NCI-H2081 (cell line): ENCODE measurements around the gene CFAP20.
"Not testable (repeated sequence)": the region's sequence is repeated elsewhere in the genome, so short reads cannot be mapped to it uniquely, and the experiment has no call there.

ENCODE experiments used
- DNase-seq, 2 experiments: peaks; one replicate each; lab custom pipeline; 2025; lab: John Stamatoyannopoulos, UW

Gene CFAP20

DNA sequence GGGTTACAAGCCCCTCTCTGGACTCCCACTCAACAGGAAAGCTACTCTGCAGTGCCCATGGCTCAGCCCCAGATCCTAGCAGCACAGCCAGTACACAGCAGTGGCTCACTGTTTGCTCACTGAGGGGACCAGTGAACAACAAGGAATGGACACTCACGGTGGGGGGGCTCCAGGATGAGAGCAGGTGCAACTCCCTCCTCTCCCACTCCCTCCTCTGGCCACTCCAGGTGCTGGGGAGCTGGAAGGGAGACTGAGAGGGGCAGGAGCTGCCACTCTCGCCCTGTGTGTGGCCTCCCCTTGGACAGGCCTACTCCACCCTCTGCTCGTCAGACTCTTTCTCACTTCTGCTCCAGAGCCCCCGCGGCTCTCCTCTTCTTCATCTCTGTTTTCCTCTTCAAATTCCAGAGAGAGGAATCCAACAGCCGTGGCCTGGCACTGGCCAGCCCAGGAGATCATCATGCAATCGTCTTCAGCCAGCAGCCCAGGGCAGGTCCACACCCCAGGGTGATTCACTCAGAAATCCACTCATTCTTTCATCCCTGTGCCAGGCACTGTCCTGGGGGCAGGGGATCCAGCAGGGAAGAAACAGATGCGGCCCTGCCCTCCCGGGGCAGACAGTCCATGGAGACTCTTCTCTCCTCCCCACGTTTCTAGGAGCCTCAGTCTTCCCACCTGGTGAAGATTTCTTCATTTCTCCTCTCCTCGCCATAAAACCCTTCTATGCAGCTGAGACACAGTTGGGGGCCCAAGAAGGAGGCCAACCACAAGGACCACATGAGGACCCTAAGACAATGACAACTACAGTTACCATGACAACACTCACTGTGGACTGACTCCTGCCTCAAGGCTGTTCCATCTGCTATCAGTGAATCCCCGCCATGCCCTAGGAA lies 30.7 kb downstream of the CFAP20 start:
- DNase-seq: no peak

DNA sequence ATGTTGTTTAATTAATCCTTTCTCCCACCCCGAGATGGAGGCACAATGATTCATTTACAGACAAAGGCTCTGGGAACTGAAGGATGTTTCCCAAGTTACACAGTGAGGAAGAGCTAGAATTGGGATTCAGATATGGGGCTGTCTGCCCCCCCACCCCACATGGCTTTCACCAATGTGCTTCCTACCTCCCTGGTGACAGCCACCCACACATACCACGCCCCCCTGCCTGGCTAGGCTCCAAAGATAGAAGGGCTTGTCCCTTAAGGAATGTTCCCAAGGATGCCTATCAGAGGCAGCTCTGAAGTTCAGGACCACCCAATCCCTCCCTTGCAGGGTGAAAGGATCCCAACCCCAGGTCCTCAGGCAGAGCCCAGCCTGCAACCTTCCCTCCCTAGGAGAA lies 32.9 kb downstream of the CFAP20 start:
- DNase-seq: no peak

DNA sequence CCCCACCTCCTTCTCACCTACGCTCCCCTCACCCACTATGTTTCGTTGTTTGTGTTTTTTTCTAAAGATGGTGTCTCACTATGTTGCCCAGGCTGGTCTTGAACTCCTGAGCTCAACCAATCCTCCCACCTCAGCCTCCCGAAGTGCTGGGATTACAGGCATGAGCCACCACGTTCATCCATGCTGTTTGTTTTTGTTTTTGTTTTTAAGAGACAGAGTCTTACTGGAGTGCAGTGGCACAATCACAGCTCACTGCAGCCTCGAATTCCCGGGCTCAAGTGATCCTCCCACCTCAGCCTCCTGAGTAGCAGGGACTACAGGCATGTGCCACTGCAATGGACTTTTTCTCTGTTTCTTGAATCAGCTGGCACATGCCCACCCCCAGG lies 33.6 kb downstream of the CFAP20 start:
- DNase-seq: not testable (repeated sequence)

DNA sequence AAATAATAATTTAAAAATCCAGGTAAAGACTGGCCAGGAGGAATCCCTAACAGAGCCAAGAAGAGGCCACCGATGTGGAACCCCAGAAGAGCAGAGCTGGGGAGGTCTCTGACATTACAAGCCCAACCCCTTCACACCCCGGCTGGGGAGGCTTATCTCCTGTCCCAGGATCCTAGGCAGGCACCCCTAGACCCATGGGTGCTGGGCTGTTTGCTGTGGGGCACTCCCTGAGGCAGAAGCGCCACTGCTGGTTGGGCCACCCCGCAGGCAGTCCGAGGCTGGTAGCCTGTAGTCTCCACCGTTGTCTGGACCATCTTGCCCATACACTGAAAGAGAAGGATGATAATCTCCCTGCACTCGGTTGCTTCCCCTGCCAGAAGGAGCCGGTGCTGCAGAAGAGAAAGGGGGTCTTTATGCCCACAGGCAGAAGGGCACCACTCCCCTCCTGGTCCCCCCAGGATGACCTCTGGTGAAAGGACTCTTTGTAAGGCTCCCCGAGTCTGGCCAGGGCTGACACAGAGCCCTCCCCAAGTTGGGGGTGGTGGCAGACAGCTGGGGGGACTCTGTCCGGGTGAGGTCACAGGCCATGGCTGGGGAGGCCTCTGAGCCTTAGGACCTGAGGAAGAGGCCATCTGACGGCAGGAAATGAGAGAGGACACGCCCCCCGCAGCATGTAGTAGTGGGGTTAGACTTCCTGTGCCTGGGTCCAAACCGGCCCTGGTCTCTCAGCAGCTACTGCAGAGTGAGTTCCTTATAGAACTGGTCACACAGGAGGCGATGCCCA lies 34.2 kb downstream of the CFAP20 start:
- no peak for DNase-seq

DNA sequence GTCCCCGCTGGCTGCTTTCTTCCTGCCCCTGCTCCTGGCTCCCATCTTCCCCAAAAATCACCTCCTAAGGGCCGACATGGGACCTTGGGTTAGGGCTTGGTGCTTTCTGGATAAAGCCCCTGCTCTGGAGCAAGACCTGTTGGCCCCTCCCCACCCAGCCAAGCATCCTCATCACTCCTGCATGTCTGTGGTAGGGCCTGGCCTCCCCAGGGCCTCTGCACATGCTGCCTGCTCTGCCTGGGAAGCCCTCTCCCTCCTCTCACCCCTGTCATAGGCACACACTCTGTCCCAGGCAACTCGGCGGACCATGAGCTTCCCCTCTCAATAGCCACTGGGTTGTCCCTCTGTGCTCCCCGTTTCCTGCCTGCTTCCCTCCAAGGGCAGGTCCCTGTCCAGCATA lies 35.2 kb downstream of the CFAP20 start:
- no peak for DNase-seq

DNA sequence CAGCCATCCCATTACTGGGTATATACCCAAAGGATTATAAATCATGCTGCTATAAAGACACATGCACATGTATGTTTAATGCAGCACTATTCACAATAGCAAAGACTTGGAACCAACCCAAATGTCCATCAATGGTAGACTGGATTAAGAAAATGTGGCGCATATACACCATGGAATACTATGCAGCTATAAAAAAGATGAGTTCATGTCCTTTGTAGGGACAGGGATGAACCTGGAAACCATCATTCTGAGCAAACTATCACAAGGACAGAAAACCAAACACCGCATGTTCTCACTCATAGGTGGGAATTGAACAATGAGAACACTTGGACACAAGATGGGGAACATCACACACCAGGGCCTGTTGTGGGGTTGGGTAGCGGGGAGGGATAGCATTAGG lies 38.8 kb downstream of the CFAP20 start:
- not testable (repeated sequence) for DNase-seq

DNA sequence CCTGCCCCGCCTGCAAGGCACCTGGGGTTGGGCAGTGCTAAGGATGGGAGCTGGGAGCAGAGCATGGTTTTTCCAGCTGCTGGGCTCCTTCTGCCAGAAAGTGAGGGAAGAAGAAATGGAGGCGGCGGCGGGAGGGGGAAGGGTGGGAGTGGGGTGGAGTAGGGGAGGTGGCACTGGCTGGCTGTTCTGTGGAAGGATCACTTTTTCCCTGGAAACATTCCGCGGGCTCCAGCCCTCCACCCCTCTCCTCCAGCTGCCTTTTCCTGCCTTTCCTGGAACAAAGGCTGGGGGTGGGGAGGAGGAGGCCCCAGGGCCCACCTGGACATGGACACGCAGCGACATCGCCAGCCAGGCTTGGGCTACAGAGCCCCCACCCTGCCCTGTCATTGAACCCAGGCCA lies 41.1 kb downstream of the CFAP20 start:
- DNase-seq: no peak

DNA sequence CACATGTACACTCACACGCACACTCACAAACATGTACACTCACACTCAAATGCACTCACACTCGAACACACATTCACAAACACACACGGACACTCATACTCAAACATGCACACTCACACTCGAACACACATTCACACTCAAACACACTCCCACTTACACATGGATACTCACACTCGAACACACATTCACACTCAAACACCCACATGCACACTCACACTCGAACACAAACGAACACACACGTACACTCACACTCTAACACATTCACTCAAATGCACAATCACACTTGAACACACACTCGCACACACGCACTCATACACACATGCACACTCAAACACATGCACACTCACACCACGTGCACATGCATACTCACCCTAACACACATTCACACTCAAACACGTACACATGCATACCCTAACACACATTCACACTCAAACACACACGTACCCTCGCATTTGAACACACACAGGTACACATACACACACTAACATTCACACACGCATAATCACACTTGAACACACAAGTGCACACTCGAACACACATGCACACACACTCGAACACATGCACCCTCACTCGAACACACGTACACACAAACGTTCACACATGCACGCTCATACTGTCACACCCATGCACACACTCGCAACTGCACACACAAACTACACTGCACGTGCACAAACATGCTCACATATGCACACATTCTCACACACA lies 41.8 kb downstream of the CFAP20 start:
- DNase-seq: no peak

DNA sequence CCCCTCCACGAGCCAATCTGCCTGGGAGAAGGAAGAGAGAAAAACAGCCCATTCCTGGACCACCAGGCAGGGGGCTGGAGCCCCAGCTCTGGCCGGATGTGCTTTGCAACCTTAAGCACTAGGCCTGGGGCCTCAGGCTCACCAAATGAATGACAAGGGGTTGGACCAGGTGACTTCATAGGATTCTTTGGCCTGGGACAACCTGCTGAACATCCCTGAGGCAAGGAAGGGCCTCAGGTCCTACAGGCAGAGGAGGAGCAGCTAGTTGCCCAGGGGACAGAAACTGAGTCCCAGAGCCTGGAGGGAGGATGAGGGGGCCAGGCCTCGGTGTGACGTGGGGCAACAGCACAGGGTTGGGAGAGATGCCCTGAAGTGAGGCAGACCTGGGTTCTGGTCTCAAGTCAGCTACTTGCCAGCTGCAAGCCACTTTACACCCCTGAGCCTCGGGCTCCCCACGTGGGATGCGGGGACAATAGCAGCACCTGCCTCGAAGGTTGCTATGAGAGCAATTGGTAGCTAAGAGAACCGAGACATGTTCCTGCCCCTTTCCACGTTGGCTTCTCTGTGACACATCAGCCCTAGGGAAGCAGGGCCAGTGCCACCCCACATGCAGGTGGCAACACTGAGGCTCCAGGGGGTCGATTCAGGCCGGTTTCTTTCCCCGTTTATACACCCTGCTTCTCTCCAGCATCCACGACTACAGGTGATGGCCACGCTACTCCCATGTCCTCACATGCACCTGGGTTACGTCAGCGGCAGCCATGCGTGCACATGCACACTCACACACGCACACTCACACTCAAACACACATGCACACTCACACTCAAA lies 42.6 kb downstream of the CFAP20 start:
- DNase-seq: peak; percentile 34 to 78

DNA sequence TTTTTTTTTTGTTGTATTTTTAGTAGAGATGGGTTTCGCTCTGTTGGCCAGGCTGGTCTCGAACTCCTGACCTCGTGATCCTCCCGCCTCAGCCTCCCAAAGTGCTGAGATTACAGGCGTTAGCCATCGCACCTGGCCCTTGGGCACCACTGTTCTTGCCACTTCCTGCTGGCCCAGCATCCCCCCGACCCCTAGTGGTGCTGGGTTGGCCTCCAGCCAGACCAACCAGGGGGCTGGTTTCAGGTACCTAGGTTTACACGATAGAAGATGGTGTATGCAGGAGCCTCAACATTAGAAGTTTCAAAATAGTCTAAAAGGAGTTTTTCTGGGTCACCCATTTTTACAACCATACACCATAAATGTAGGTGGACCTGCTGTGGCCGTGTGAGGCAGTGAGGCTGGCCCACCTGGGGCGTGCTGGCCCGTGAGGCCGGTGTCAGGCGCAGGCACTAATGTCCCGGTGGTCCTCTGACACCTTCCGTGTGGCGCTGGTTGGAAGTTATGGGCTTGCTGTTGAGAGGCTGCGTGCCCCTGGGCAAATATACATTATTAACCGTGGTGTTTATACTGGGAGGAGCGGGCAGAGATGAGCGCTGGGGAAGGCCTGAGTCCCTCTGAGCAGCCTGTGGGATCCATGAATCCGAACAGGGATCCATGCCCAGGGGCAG lies 43.5 kb downstream of the CFAP20 start:
- DNase-seq: peak in 1 of 2 experiments; percentile 4

DNA sequence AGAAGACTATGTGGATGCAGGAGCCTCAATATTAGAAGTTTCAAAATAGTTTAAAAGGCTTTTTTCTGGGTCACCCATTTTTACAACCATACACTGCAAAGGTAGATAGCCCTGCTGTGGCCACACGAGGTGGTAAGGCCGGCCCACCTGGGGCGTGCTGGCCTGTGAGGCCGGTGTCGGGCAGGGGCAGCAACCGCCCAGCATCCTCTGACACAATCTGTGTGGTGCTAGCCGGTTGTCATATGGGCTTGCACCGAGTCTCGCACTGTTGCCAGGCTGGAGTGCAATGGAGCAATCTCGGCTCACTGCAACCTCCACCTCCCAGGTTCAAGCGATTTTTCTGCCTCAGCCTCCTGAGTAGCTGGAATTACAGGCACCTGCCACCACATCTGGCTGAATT lies 44.0 kb downstream of the CFAP20 start:
- DNase-seq: no peak

DNA sequence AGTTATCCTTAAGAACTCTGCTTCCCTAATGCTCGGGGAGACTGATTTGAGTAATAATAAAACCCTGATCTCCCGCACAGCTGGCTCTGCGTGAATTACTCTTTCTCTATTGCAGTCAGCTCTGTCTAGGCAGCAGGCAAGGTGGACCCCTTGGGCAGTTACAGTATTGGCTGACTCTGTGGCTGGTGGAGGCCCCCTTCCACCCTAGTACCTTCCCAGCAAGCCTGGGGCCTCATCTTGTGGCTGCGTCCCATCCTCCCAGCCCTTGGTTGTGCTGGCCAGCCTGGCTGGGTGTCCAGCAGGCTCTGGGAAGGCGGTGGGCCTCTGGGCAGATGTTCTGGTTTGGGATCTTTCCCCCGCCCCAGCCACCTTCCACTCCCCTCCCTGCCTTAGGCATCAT lies 44.5 kb downstream of the CFAP20 start:
- DNase-seq: no peak

DNA sequence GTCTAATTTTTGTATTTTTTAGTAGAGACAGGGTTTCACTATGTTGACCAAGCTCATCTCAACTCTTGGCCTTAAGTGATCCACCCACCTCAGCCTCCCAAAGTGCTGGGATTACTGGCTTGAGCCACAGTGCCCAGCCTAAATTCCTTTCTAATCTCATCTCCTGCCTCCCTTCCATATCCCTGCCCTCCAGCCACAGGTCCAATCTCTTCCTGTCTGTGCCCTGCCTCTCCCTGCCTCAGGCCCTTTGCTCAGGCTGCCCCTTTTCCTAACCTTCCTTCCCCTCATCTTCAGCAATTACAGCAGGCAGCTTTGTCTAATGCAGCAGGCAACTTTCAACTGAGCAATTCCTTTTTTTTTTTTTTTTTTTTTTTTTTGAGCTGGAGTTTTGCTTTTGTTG lies 46.8 kb downstream of the CFAP20 start:
- DNase-seq: no peak

DNA sequence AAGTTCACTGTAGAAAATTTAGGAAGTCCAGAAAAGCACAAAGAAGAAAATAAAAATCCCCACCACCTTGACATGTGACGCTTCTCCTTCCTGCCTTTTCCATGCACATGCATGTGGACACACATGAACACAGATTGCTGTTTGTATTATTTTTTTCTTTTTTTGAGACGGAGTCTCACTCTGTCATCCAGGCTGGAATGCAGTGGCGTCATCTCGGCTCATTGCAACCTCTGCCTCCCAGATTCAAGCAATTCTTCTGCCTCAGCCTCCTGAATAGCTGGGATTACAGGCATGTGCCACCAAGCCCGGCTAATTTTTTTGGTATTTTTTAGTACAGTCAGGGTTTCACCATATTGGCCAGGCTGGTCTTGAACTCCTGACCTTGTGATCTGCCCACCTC lies 48.5 kb downstream of the CFAP20 start:
- not testable (repeated sequence) for DNase-seq

DNA sequence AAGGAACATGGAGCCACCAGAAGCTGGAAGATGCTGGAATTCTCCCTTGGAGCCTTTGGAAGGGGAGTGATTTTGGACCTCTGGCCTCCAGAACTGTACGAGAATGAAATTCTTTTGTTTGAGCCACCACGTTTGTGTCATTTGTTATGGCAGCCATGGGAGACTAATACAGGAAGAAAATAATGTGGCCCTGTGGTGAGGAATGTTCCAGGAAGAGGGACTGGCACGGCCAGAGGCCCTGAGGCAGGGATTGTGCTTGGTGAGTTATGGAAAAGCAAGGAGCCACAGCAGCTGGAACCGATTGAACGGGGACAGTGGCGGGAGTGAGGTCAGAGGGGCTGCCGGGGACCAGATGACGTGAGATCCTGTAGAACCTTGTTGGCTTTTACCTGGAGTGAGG lies 51.4 kb downstream of the CFAP20 start:
- DNase-seq: no peak

DNA sequence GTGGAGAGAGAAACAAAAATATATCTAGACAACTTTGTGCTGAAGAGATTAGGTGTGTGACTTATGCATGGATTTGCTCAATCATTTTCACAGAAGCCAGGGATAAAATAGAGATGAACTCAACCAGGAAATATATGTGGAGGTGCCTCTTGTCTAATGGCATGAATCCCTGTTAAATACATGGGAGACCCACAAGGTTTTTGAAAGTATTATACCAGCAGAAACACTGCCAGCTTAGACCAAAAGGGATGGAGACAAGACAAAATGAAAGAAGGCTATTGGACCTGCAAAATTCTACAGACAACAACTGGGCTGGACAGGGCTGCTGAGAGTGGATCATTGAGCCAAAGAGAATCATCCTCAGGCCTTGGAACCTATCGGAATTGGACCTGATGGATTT lies 52.7 kb downstream of the CFAP20 start:
- no peak for DNase-seq

DNA sequence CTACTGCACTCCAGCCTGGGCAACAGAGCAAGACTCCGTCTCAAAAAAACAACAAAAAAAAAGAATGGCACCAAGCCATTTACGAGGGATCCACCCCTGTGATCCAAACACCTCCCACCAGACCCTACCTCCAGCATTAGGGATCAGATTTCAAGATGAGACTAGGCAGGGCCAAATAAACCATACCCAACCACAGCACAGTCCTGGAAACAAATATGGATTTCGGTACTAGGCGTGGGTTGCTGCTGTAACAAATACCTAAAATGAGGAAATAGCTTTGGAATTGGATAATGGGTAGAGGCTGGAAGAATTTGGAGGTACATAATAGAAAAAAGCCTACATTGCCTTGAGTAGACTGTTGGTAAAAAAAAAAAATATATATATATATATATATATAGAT lies 54.5 kb downstream of the CFAP20 start:
- DNase-seq: no peak

DNA sequence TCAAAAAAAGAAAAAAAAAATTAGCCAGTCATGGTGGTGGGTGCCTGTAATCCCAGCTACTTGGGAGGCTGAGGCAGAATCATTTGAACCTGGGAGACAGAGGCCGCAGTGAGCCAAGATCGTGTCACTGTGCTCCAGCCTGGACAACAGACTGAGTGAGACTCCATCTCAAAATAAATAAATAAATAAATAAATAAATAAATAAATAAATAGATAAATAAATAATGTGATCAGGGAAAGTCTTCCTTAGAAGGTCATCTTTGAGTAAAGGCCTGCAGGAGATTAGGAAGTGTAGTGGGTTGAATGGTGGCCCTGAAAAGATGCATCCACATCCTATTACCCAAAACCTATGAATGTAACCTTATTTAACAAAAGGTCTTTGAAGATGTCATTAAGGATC lies 56.1 kb downstream of the CFAP20 start:
- DNase-seq: not testable (repeated sequence)

DNA sequence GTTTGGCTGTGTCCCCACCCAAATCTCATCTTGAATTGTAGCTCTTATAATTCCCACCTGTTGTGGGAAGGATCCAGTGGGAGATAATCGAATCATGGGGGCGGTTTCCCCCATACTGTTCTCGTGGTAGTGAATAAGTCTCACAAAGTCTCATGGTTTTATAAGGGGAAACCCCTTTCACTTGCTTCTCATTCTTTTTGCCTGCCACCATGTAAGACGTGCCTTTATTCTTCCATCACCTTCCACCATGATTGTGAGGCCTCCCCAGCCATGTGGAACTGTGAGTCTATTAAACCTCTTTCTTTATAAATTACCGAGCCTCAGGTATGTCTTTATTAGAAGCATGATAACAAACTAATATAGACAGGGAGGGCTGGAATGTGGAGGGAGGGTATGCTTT lies 57.0 kb downstream of the CFAP20 start:
- DNase-seq: not testable (repeated sequence)

DNA sequence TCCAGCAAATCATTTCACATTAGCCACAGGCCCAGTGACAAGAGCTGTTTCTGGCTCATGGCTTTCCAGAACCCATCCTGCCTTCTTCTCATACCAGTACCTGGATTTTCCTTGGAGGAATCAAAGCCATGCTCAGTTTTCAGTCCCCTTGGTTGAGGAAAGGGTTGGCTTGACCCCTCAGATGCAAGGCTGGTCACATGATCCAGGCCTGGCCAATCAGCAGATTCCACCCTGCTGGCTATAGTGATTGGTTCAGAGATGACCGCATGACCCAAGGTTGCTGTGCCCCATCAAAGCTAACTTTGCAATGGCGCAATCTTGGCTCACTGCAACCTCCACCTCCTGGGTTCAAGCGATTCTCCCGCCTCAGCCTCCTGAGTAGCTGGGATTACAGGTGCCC lies 58.6 kb downstream of the CFAP20 start:
- DNase-seq: no peak
